Fibroblast of the conjunctiva (primary cell): ENCODE results near the gene FCSK.
A peak's percentile ranks its signal among the peaks of the same experiment; 100 is the strongest.
"Not testable (repeated sequence)": the region's sequence is repeated elsewhere in the genome, so short reads cannot be mapped to it uniquely, and the experiment has no call there.

Experiments used
- DNase-seq: peaks from one replicate; pipeline ENCODE4 v3.0.0-alpha.2; 2010; ENCODE audit warnings: low read depth

Gene FCSK

GRCh38 chr16:70454222-70455034 is at the start of gene FCSK:
FCSK (plus strand) TSS chr16:70454595; CDS start chr16:70463191, 8,596 bp downstream.
- DNase-seq, result no peak

- not testable (repeated sequence) for DNase-seq
These were observed 48.3 kb upstream of the FCSK start for GRCh38 chr16:70406104-70406503.

- no peak for DNase-seq
These were observed 46.6 kb upstream of the FCSK start for GRCh38 chr16:70407811-70408274.

GRCh38 chr16:70410734-70411133 is 43.7 kb upstream of the FCSK start:
- no peak for DNase-seq

GRCh38 chr16:70412385-70412784 is 42.0 kb upstream of the FCSK start:
- no peak for DNase-seq

GRCh38 chr16:70413572-70413971 is 40.8 kb upstream of the FCSK start:
- not testable (repeated sequence) for DNase-seq

GRCh38 chr16:70416748-70417616 is 37.4 kb upstream of the FCSK start:
- no peak for DNase-seq

GRCh38 chr16:70417661-70418060 is 36.7 kb upstream of the FCSK start:
- DNase-seq, result no peak

GRCh38 chr16:70418274-70418992 is 36.0 kb upstream of the FCSK start:
- DNase-seq, result no peak

- no peak for DNase-seq
These were observed 35.4 kb upstream of the FCSK start for GRCh38 chr16:70418993-70419318.

- DNase-seq, result no peak
These were observed 34.7 kb upstream of the FCSK start for GRCh38 chr16:70419384-70420327.

GRCh38 chr16:70421014-70421413 is 33.4 kb upstream of the FCSK start:
- DNase-seq, result no peak

GRCh38 chr16:70421473-70422311 is 32.7 kb upstream of the FCSK start:
- no peak for DNase-seq

- no peak for DNase-seq
These were observed 31.9 kb upstream of the FCSK start for GRCh38 chr16:70422543-70422942.

GRCh38 chr16:70427786-70428177 is 26.6 kb upstream of the FCSK start:
- no peak for DNase-seq

- DNase-seq, result peak; percentile 76
These were observed 26.0 kb upstream of the FCSK start for GRCh38 chr16:70428178-70428998.

GRCh38 chr16:70429888-70430666 is 24.3 kb upstream of the FCSK start:
- DNase-seq, result no peak

- DNase-seq, result no peak
These were observed 23.5 kb upstream of the FCSK start for GRCh38 chr16:70430667-70431536.
